Measurements from ENCODE around the gene C13orf46.
"Not testable (repeated sequence)": the region's sequence is repeated elsewhere in the genome, so short reads cannot be mapped to it uniquely, and the experiment has no call there.

The C13orf46 gene

DNA sequence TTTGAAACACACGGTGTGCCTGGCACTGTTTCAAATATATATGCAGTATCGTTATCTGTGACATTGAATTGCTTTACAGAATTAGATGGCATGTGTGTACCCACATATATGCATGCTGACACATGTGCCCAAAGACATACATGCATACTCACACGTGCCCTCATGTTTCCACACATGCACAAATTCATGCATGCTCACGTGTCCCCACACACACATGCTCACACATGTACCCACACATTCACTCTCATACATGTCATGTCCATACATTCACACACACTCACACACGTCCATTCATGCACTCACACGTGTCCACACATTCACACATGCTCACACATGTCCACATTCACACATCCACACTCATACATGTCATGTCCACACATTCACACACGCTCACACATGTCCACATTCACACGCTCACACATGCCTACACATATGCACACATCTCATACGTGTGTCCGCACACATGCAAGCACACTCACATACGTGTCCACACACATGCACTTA, 17.9 kb upstream of the C13orf46 start:
- no peak for DNase-seq

GRCh38 chr13:113991191-113991669, 17.4 kb upstream of the C13orf46 start:
- DNase-seq, result no peak

- no peak for DNase-seq
Observed at GRCh38 chr13:113990321-113990837, 16.5 kb upstream of the C13orf46 start.

- no peak for DNase-seq
Observed at GRCh38 chr13:113989585-113990300, 15.9 kb upstream of the C13orf46 start.

- DNase-seq, result not testable (repeated sequence)
Observed at GRCh38 chr13:113988859-113989258, 15.0 kb upstream of the C13orf46 start.

DNA sequence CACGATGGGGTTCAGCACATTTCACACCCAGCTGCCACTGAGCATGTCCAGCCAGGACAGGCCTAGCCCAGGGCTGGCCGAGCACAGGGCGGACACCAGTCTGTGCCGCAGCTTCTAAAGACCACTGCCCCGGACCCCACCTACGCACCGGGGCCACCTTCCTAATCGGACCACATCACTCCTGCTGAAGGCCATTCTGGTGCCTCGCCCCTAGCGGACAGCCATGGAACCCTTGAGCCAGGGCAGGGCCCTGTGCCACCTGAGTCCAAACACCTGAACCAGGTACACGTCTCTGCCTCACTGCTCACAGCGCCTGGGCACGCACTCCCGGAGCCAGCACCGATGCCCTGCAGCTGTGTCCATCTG, 8.4 kb upstream of the C13orf46 start:
- peak; percentile 8 for DNase-seq

GRCh38 chr13:113981611-113982295, 7.9 kb upstream of the C13orf46 start:
- peak; percentile 16 for DNase-seq

DNA sequence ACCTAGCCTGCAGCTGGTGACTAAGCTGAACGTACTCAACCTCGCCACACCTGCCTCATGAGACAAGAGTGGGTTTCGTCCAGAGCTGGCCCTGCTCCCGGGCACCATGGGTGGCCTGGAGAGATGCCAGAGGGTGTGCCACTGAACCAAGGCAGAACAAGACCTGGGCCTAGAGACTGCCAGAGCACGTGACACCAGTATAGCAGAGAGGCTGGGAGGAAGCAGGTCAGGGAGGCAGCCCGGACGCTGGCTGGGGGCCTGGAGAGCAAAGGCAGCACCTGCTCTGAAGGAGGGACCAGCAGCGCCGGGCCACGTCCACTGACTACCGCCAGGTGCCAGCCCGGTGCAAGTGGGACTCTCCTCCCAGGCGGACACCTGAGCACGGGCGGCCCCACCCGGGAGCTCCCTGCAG, 7.3 kb upstream of the C13orf46 start:
- peak; percentile 51 for DNase-seq

- no peak for DNase-seq
Observed at GRCh38 chr13:113980489-113981064, 6.7 kb upstream of the C13orf46 start.

DNA sequence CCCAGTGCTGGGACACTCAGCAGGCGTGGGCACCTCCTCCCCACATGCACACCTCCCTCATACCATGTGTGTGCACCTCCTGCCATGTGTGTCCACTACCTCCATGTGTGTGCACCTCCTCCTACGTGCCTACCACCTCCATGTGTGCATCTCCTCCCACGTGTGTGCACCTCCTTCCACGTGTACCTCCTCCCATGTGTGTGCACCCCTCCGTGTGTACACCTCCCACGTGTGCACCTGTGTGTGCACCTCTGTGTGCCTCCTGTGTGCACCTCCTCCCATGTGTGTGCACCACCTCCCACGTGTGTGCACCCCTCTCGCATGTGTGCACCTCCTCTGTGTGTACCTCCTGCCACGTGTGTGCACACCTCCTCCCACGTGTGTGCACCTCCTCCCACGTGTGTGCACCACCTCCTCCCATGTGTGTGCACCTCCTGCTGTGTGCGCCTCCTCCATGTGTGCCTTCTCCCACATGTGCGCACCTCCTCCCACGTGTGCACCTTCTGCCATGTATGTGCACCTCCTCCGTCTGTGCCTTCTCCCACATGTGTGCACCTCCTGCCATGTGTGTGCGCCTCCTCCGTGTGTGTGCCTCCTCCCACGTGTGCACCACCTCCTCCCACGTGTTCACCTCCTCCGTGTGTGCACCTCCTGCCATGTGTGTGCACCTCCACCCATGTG, 6.1 kb upstream of the C13orf46 start:
- DNase-seq, result no peak

DNA sequence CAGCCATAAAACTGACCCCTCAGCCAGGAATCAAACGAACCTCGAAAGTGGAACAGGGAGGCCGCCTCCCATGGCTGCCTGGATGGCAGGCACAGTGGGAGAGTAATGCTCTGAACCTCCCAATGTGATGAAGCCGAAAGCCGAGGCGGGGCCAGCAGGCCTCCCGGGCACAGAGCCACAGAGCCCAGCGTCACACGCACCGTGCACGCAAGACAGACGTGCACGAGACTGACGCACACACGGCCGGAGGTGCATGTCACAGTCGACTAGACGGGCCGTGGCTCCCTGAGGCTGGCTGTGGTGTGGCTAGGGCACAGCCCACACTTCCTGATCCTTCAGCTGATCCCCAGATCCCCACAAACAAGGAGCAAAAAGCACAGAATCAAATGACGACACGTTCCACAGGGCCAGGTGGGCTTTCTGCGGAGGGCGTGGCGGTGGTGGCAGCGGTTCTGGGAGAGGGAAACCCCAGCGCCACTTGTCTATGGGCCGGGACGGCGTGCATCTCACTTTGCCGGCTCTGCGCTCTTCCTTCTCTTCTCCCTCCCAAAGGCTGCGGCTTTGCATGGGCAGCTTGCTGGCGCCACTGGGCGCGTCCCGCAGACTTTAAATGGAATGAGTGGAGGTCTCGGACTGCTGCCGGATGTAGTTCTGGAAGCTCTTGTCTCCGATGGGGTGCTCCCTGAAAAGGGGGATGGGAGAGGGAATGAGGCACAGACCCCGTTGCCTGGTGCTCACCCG, 5.0 kb upstream of the C13orf46 start:
- peak; percentile 9 for DNase-seq

DNA sequence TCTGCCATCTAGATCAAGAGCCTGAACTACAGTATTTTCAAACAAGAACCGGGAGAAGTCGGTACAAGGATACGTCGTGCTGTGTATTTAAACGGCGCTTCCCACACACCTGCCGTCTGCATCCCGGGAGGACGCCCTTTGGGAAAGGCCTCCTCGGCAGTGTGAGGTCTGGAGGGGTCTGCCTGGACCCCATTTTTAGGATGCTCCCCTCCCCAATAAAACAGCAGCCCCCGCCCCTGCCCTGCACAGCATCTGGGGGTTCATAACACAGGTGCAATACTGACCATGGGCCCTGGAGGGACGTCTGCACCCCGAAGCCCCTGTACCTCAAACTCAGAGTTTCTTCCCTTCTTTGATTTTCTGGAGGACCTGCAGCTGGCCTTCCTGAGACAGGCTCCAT, 4.1 kb upstream of the C13orf46 start:
- DNase-seq, result no peak

DNA sequence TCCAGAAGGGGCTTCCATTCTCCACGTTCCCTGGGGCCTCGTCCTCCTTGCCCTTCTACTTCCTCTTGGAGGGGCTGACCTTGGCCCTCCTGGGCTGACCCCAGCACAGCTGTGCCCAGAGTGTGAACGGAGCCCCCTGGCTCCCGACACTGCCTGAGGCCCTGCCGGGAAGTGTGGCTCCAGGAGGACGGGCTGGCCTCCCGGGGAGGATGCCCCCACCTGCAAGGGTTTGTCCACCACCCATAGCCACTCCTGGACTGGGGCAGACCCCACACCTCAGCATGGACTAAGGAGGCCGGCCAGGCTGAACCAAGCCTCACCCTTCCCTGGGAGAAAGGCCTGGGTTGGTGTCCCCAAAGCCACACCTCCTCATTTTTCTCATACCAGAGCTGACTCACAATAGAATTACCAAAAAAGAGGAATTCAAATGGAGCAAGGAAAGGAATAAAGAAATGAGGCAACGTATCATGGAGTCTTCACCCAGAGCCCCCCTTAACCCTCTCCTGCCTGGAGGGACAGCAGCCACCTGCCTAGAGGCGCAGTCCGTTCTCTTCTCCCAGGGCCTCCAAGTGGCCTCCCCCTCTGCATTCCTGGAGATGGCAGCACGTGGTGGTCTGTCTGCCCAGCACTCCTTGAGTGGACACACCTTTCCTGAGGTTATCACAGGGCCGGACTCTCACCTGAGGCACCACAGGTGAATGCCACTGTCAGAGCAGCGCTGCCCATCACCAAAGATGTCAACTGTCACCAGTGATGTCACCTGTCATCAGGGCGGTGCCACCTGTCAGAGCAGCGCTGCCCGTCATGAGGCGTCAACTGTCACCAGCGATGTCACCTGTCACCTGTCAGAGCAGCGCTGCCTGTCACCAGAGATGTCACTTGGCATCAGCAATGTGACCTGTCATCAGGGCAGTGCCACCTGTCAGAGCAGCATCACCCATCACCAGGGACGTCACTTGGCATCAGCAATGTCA, 3.1 kb upstream of the C13orf46 start:
- DNase-seq, result no peak

DNA sequence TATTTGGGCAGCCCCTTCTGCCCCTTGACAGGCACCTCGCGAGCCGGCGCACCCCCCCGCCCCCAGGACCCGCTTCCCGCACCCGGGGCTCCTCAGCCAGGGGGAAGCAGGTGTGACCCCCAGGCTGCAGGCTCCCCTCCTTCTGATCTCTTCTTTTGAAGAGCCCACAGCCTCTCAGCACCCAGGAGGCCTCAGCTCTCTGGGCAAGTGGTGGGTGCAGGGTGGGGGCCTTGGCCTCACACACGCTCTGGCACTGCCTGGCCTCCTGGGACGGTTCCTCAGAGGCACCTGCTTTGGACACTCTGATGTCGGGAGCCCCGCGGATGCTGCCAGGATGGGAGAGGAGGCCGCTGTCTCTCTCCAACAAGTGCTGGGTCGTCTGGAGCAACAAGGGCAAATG, 1.5 kb upstream of the C13orf46 start:
- no peak for DNase-seq

DNA sequence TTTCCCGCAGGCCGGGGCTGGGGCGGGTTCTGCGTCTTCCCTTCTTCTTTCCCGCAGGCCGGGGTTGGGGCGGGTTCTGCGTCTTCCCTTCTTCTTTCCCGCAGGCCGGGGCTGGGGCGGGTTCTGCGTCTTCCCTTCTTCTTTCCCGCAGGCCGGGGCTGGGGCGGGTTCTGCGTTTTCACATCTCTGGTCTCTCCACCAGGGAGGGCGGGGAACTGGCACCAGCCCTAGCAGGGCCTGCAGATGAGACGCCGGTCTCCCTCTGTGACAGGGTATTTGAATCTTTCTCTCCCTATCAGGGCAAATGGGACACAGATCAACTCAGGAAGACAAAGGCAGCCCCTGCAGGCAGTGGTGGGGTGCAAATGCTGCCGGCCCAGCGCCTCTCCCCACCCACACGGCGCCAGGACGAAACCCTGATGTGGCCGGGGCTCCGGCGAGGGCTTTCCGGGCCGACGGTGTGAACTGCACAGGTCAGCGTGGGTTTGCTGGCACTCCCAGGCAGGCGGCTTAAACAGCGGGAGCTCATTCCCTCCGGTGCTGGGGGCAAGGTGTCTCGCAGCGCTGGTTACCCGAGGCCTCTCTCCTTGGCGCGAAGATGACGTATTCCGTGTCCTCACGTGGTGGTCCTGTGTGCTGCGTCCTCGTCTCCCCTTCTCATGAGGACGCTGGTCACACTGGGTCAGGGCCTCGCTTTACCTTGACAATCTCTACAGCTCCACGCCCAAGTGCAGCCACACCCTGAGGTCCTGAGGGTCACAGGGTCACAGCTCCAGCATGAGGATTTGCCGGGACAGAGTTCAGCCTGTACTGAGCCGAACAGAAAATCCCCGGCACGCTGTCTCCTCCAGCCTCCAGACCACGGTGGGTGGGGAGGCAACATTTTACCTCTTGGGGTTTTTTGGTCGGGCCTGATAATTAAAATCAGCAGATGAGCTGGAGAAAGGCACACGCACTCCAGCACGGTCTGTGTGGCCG, 717 bp upstream of the C13orf46 start:
- no peak for DNase-seq

DNA sequence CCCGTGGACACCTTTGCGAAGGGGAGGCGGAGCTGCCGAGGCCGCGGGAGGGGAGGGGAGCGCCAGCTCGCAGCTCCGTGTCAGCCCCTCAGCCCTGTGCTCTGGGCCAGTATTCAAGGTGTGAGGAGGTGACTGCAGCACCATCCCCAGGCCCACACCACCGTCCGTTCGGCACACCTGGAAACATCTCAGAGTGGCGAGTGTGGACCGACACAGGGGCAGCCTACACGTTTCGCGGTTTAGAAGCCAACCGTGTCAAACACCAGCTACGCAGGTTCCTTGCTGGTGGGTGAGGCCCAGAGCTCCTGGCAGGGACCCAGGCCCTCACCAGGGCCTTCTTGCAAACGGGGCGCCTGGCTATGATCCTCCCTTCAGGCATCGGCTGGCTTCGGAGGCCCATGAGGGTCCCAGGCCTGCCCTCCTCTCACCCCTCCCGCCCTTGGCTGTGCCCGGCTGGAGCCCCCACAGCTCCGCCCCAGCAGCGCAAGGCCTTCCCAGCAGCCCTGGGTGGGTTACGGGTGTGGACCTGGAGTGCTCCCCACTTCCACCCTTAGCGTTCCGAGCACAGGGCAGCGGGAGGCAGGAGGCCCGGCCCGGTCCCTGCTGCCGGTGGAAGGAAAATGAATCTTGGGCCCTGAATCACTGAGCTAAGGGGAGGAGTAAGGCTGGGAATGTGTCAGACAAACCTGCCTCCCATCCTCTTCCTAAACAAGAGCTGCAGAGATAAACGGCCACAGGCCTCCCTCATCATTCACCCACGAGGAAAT, 1.2 kb downstream of the C13orf46 start:
- DNase-seq, result no peak

GRCh38 chr13:113971471-113972231, 2.2 kb downstream of the C13orf46 start:
- no peak for DNase-seq

DNA sequence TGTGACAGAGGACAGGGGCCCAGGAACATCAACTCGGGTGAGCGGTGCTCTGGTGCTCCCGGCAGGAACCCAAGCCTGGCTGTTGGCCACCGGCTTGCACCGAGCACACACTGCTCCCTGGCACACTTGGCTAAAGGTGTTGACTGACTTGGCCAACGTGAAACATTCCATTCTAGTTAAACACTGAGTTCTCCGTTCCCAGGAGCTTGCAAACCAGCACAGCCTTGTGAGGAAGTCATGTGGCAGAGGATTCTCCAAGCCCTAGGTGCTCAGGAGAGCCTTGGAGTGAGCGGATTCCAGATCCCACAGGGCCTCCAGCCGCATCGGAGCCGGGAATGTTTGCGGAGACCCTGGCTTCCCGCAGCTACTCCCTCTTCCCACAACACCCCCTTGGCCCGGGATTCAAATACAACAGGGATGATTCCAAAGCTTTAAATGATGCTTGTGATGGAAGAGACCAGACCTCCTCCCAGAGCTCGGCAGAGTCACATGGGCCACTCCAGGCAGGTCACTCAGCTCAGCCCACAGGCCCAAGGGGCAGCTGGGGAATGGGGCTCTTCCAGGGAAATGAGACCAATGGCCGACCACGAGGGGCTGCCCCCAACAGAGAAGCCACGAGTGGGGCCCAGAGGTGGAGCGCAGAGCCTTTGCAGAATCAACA, 2.9 kb downstream of the C13orf46 start:
- DNase-seq, result no peak
